Putamen (tissue), 1 donor: Measurements from ENCODE around the gene OR5A2.
"Not testable (repeated sequence)": the region's sequence is repeated elsewhere in the genome, so short reads cannot be mapped to it uniquely, and the experiment has no call there.

ENCODE experiments used
- DNase-seq: peaks from one replicate; pipeline ENCODE4 v3.0.0-alpha.2; 2016; ENCODE audit warnings: low spot score

Gene OR5A2

GRCh38 chr11:59394186-59394585, 32.0 kb downstream of the OR5A2 start:
- no peak for DNase-seq

- DNase-seq: no peak
Observed at GRCh38 chr11:59380263-59381059, 45.8 kb downstream of the OR5A2 start.

GRCh38 chr11:59372324-59372723, 53.9 kb downstream of the OR5A2 start:
- not testable (repeated sequence) for DNase-seq

- no peak for DNase-seq
Observed at GRCh38 chr11:59368238-59369022, 57.8 kb downstream of the OR5A2 start.
